Stimulated activated CD4-positive, alpha-beta T cell treated with anti-CD3 and anti-CD28 coated beads, Interleukin-4, amount 100 ng/mL, for 48 hours (primary cell): ENCODE data around the gene IQGAP3.

Source experiments
- DNase-seq, 2 donors: peaks; one replicate each; pipeline ENCODE4 v3.0.0-alpha.2; 2020; ENCODE audit warnings: low read depth in 2 of 2

IQGAP3 gene

GRCh38 chr1:156497743-156498431 lies 74.5 kb downstream of the IQGAP3 start:
- no peak for DNase-seq

- DNase-seq = no peak
These were observed 75.2 kb downstream of the IQGAP3 start for GRCh38 chr1:156497078-156497742.

DNA sequence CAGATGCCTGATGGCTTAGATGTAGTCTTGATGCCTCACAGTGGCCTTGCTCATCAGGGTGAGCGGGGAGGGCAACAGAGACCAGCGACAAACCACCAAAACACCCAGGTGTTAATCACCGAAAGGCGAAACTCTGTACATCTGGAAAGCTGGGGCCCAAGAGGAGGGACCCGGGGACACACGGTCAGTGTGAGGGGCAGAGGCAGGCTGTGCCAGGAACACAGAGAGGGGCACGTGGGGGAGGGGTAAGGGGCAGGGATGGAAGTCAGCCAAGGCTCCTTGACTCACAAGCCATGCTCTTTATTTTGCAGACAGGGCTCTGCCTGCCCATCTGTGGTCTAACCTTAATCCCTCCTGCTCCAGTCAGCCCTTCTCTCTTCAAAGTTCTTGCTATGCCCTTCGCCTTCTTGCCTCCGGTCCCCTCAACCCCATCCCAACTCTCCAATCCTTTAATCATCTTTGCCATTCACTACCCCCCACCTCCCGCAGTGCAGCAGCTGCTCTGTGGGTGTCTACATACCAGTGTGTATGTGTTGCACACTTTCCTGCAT lies 76.1 kb downstream of the IQGAP3 start:
- no peak for DNase-seq

- DNase-seq = no peak
These were observed 76.8 kb downstream of the IQGAP3 start for GRCh38 chr1:156495401-156496140.

DNA sequence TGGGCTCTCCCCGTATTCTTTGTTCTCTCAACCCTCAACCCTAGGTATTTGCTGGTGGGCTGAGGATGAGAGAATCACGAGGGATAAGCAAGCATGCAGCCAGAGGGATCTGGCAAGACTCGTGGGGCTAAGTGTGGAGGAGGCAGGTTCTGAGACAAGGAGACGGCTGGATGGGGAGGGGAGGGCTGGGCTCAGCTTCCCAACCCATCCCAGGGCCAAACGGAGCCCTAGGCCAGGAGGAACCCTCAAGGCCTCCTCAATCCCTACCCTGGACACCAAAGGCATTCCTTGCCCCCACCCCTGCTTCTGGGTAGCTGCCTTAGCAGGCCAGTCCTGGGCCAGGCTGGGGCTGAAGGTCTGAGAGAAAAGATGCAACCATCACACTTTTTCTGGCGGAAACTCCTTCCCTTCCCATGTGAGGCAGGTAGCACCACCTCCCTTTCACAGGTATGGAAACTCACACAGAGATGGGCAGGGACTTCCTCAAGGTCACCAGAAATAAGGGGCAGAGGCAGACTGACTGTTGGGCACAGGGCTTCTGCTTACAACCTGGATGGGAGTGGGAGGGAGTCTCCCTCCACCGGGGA lies 78.0 kb downstream of the IQGAP3 start:
- no peak for DNase-seq

GRCh38 chr1:156493742-156494141 lies 78.6 kb downstream of the IQGAP3 start:
- no peak for DNase-seq

GRCh38 chr1:156493154-156493631 lies 79.2 kb downstream of the IQGAP3 start:
- DNase-seq = no peak

DNA sequence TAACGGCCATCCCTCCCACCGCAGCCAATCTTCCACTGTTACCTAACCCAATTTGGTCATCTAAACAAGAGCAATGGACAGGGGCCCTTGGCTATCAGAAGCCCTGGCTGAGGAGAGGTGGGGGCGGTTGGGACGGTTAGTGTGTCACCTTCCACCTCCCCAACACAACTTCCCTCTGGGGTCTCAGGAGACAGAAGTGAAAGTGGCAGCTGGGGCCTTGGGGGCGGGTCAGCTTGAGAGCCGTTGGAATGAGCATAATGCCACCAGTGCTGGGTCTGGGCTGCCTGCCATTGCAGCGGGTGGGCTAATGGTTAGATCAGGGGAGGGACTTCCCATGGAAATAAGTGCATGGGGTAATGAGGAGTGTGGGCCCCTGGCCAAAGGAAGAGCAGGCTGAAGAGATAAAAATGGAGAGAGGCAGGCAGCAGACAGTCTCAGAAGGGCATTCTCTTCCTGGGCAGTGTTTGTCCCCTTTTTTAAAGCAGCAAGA lies 79.7 kb downstream of the IQGAP3 start:
- no peak for DNase-seq

DNA sequence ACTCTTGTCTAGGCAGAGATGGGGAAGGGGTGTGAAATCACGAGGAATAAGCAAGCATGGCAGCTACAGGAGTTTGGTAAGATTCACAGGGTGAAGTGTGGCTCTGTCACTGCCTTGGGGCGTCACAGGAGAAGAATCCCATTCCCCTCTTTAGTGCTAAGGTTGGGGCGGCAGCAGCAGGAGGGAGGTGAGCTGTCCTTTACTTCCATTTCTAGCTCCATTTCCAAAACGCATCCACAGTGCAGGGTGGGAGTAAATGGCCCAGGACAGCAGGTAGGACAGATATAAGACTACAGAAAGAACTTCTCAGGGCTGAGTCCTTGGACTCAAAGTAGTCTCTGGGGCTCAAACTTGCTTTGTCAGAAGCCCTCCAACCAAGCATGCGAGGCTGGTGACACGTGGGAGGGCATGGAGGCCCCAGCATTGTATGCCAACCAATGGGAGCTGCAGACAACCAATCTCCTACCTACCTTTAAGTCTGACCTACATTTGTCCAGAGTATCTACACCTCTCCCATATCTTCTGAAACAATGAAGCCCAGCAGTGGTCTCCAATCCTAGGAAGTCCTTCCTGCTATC lies 80.3 kb downstream of the IQGAP3 start:
- DNase-seq = no peak

DNA sequence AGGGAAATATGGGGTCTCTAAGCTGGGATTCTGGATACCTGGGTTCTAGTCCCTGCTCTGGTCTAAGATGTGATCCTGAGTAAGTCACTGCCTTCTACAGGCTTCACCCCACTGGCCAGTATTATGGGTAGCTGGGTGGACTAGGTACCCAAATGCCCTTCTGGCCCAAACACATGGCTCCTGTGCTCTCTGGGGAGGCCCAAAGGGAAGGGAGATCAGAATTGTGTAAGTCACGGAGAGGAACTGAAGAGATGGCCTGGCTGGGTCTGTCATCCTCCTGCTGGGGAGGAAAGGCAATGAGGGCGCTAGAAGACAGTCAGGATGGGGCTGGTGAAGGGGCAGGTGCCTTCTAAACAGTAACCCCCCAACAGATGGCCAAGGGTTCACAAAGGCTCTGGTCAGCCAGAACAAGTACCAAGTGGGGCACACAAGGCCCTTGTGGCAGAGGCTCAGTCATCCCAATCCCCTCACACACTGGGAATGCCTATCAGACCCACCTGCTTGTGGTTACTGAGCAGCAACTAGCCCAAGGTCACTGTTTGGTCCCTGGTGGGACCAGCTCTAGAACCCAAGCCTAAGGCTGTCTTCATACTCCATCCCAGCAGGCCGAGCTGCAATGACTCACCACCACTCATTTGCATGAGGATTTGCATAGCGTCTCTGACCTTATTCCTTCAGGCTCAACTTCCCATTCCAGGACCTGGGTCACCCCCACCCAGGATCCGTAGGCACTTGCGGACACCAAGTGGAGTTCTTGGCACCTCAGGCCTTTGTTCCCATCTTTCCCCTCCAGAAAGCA lies 81.0 kb downstream of the IQGAP3 start:
- no peak for DNase-seq

DNA sequence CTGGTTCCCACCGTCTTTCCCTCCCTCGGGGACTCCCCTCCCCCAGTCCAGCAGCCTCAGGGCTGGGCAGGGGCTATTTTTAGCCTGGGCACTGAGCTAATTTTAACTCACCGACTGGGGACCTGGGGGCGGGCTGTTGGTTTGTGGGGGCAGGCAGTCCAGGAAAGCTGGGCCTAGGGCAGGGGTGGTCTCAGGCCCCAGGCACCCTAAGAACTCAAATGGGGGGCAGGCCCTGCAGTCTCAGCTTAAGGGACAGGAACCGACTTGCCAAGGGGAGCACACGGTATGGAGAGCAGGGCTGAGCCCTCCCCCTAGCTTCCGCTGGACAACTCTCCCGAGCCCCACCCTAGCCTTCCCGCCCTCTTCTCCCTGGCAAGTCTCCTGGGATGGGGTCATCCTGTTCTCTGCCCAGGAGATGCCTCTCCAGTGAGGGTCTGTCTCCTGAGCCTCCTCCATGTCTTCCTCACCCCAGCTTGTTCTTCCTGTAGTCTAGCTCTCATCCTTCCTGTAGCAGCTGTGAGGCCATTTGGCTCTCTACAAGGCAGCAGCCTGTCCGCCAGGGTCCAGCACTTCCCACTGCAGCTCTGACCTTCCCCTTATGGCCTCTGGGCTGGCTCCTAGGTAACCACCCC lies 81.8 kb downstream of the IQGAP3 start:
- DNase-seq = no peak

- no peak for DNase-seq
These were observed 82.5 kb downstream of the IQGAP3 start for GRCh38 chr1:156489935-156490293.

- no peak for DNase-seq
These were observed 83.0 kb downstream of the IQGAP3 start for GRCh38 chr1:156489166-156489934.

DNA sequence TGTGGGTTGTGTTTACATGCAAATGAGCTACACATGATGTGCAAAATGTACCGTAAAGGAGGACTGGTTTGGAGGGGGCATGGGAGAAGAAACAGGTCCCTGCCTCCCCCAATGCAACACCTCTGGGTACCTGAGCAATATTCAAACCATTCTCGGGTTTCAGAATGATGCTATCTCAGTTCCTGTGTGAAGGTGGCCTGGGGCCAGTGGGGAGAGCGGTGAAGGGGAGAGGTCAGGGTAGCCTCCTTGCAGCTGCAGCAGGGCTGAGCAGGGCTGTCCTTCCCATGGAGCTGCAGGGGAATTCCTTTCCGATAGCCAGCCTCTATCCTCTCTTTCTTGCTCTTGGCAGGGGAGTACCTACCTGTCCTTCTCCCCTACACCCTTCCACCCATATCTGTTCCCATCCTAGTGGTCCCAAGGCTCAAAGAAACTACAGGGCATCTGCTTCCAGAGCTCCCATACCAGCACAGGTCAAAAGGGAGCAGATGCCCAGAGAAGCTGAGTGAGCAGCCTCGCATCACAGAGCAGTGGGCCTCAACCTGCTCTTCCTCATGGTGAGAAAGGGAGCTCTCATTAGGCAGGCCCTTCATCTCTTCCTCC lies 83.7 kb downstream of the IQGAP3 start:
- DNase-seq = no peak

DNA sequence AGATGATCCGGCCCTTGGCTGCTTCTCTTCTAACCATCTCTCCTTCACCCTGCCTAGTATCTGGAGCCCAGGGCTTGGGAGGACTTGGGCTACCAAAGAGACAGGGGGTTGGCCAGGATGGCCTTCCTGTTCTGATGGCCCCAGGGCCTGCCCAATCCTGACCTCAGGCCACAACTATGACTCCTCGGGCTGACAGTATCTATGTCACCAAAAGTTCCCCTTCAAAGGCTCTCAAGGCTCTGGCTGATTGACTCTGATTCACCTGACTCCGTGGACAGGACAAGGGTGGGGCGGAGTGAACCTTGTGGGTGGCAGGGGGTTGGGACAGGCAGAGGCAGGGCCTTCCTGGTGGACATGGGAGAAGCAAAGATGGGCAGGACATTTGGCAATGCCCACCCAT lies 84.5 kb downstream of the IQGAP3 start:
- no peak for DNase-seq

DNA sequence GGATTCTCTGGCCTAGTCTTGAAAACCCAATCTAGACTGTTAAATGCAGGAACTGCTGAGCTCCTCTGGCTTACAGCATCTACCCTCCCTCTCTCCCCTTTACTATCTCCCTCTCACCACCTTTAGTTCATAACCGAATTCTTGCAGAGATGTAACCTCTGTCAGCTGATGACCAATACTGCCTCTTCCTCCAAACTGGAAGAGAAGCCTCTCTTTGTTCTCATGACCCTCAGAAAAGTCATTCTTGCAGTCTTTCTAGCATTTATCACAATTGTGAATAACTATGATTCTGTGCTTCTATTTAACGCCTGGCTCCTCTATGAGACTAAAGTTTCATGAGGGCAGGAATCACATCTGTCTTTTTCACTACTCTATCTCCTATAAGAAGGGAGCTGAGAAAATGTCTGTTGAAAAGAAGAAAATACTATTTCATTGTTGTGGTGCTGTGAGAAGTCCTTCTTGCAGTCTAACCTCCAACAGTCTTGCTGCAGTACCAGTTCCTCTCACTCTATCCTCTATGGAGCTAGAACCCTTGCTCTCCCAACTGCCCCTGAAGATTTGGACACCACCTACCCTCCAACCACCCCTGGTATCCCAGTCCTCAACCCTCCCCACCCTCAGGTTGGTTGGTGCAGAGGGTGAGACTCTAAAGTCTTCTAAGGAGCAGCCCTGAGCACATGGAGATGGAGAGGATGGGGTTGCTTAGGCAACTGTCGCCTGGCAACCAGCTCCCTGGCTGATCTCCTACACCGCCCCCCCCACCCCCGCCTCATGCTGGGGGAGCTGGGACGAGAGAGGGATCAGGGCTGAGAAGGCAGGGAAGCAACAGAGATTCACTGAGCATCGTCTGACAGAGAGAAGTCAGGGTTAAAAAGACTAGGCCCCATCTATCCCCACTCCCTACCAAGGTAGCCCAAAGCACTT lies 85.7 kb downstream of the IQGAP3 start:
- DNase-seq = no peak

GRCh38 chr1:156485984-156486383 lies 86.4 kb downstream of the IQGAP3 start:
- DNase-seq = no peak

- DNase-seq = no peak
These were observed 87.8 kb downstream of the IQGAP3 start for GRCh38 chr1:156484480-156485058.
